GM18858 (cell line): ENCODE results near the gene SCYL2.

ENCODE experiments used
- ATAC-seq: cut with Tn5 transposase; IDR thresholded peaks from one replicate; pipeline ENCODE4 v1.9.1; 2021; ENCODE audit not compliant: unreplicated experiment

Gene SCYL2

DNA sequence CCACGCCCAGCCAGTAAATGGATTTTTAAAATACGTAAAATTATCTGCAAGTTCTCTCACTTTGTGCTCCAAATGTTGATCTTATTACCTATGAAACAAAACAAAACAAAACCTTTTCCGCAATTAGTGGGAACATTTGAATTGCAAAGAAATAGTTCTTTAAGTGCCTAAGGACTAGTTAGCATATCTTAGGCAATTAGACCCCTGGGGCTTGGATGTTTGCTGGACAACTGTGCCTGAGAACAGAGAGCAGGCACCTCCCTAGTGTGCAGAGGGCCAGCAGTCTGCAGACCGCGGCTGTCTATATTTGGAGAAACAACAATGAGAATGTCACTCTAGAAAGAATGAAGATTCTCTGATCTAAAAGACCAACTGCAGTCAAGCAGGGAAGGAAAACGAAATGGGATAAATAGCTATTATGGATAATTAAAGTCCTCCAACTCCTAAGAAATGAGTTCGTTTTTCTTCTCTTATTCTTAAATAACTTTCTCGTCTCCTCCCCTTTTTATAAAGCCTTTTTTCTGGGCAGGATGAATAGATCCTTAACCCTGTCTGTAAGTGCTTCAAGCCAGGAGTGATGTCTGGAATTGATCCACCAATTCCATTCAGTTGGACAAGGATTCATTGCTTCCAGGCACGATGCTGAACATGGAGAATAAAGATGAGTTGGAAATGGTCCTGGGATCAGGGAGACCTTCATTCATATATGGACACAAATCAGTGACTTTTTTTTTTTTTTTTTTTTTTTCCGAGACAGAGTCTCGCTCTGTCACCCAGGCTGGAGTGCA is 106.1 kb downstream of the SCYL2 start:
- no peak for ATAC-seq

DNA sequence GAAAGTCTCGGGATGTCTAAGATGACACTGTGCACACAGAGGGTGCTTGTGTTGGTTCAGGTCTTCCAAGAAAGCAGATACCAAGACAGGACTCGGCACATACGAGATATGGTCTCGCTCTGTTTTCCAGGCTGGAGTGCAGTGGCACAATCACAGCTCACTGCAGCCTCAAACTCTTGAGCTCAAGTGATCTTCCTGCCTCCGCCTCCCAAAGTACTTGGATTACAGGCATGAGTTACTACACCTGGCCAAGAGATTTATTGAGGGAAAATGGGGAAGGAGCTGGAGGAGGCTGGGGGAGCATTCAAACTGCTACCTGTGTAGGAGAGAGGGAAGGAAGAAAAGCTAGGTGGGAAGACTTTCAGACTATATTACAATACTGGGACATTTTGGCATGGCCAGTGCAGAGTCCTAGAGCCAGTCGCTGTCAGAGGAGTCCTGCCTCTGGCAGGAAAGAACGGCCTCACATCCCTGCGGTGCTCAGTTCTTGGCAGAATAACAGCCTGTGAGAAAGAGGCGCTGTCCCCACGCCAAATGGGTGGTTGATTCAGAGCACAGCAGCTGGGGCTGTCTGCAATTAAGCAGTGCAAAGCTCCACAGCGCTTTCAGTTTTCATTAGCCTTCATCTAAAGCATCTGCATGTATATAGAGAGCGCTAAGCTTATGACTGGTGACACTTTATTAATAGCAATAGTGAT is 108.2 kb downstream of the SCYL2 start:
- ATAC-seq = no peak

DNA sequence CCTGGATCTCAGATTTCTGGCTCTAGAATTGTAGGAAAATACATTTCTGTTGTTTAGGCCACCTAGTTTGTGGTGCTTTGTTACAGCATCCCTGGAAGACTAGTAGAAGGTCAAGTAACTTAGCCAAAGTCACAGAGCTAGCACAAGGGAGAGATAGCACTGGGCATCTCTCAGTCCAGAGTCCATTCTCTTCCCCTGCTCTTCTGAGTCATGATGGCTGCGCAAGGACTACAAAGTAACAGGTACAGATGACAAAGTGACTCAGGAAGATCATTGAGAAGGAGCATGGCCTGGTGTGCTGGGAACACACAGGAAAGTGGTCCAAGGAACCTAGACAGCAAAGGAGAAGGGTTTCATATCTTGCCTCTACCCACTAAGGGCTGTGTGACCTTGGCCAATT is 109.2 kb downstream of the SCYL2 start:
- ATAC-seq = no peak

DNA sequence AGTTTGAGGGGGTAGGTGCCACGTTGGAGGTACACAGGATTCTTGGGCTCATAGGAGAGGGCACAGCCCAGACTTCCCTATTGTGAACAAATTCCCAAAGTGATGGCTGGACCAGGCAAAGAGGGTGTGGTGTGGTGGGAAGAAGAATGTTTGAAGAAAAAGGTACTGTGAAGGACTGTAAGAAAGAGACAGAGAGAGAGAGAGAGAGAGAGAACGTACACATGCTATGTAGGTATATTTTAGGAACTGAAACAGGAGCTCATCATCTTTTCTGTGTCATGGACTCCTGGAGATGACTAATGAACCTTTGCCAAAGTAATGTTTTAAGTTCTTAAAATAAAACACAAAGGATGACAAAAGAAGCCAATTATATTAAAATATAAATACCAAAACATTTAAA is 114.4 kb downstream of the SCYL2 start:
- ATAC-seq = no peak

DNA sequence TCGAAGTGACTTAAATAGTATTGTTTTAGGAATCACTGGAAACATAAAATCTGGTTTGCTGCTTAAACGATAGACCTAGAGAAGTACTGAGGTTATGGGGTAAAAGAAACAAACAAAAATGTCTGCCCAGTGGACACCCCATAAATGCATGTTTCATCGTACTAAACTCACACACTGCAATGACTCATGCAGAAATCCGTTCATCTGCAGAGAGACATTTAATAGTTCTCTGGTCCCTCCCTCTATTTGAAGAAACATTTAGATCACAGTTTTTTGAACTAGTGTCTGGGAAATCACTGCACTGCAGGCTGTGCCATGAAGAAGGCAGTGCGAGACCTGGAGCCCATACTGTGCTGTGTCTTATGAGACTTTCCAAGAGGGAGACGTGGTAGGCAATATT is 115.4 kb downstream of the SCYL2 start:
- ATAC-seq = no peak

DNA sequence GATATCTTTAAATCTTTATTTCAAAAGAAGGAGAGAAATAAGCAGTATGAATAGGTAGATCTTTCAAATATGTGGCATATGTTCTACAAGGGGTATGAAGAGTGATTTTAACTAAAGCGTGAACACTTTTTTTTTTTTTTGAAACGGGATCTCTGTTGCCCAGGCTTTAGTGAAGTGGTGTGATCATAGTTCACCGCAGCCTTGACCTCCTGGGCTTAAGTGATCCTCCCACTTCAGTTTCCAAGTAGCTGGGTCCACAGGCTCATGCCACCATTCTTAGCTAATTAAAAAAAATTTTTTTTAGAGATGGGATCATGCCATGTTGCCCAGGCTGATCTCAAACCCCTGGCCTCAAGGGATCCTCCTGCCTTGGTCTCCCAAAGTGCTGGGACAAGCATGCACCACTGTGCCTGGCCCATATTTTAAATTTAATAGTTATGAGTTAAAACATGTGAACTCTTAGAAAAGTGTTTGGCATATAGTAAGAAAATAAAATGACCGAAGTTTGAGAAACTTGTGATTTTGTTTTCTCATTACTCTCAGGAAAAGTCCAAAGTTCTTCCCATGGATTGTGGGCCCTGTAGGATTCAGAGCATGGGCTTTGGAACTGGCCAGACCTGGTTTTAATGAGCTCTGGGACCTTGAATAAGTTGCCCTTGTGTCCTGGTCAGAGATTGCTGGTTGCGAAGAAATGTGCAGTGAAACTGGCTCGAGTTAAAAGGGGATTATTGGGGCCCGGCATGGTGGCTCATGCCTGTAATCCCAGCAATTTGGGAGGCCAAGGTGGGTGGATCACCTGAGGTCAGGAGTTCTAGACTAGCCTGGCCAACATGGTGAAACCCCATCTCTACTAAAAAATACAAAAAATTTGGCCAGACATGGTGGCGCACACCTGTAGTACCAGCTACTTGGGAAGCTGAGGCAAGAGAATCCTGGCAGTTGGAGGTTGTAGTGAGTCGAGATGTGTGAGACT is 116.9 kb downstream of the SCYL2 start:
- ATAC-seq = no peak

DNA sequence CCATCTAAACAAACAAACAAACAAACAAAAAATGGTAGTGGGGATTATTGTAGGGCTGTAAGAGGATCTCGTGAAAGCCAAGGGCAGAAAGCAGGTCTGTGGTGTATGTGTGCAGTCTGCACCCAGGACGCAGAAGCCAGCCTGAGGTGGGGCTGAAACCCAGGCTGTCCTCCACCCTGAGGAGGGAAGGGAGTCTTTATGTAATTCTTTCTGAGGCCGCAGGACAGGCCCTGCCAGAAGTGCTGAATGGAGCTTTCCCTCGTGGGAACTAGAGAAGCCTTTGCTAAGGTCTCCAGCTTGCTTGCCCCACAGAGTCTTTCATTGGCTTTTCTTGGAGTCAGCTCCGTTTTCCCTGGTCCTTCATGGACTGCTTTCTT is 117.6 kb downstream of the SCYL2 start:
- no peak for ATAC-seq

DNA sequence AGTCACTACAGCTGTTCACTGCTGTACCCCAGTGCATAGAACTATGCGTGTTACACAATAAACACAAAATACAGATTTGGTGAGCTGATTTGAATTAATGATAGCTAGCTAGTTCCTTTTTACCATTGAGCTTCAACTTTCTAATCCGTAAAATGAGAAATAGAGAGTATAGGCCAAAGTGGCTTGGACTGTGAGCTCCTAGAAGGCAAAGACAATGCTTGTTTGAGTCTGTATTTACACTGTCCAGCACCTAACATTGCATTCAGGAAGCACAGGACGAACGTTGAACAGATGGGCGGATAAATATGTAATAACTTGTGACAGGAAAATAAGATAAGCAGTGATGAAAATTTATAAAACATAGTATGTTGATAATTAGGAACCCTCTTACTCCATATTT is 121.4 kb downstream of the SCYL2 start:
- ATAC-seq = no peak
